HG02763 (cell line): ENCODE data around the gene ZFYVE27.

Experiments
- ATAC-seq: cut with Tn5 transposase; IDR thresholded peaks from one replicate; pipeline ENCODE4 v1.9.1; 2021; ENCODE audit warnings: mild to moderate bottlenecking, moderate library complexity; ENCODE audit not compliant: unreplicated experiment

ZFYVE27 gene

GRCh38 chr10:97766996-97767924, 30.3 kb downstream of the ZFYVE27 start:
- ATAC-seq = no peak

GRCh38 chr10:97768322-97769315, 31.7 kb downstream of the ZFYVE27 start:
- ATAC-seq = no peak

GRCh38 chr10:97770255-97770654, 33.3 kb downstream of the ZFYVE27 start:
- no peak for ATAC-seq

GRCh38 chr10:97771055-97771891, 34.3 kb downstream of the ZFYVE27 start:
- ATAC-seq = no peak

GRCh38 chr10:97771913-97772823, 35.2 kb downstream of the ZFYVE27 start, which contains the start of gene SFRP5:
TSS of gene SFRP5 (minus strand) at chr10:97771999. CDS start at chr10:97771833, 166 bp downstream.
- ATAC-seq = no peak

GRCh38 chr10:97773096-97773495, 36.2 kb downstream of the ZFYVE27 start:
- ATAC-seq = no peak

GRCh38 chr10:97774811-97775294, 37.9 kb downstream of the ZFYVE27 start:
- ATAC-seq = no peak

GRCh38 chr10:97777143-97777542, 40.2 kb downstream of the ZFYVE27 start:
- ATAC-seq = no peak

GRCh38 chr10:97778452-97779302, 41.7 kb downstream of the ZFYVE27 start:
- ATAC-seq = no peak

GRCh38 chr10:97779492-97779891, 42.6 kb downstream of the ZFYVE27 start:
- no peak for ATAC-seq

- no peak for ATAC-seq
These were observed 43.0 kb downstream of the ZFYVE27 start for GRCh38 chr10:97779975-97780374.

- ATAC-seq = no peak
These were observed 44.1 kb downstream of the ZFYVE27 start for GRCh38 chr10:97780841-97781617.

- no peak for ATAC-seq
These were observed 44.8 kb downstream of the ZFYVE27 start for GRCh38 chr10:97781618-97782331.

GRCh38 chr10:97782455-97783228, 45.7 kb downstream of the ZFYVE27 start:
- no peak for ATAC-seq

- no peak for ATAC-seq
These were observed 47.4 kb downstream of the ZFYVE27 start for GRCh38 chr10:97784200-97784810.

GRCh38 chr10:97785231-97785630, 48.3 kb downstream of the ZFYVE27 start:
- no peak for ATAC-seq
